NCI-H2107 treated with DMSO at 0.1 percent for 48 hours (cell line): ENCODE measurements around the gene CYP4F22.
"Not testable (repeated sequence)": the region's sequence is repeated elsewhere in the genome, so short reads cannot be mapped to it uniquely, and the experiment has no call there.

Source experiments
- DNase-seq: peaks from one replicate; lab custom pipeline; 2025; ENCODE audit not compliant: unreplicated experiment; lab: John Stamatoyannopoulos, UW

The CYP4F22 gene

GRCh38 chr19:15570420-15570819, 62.1 kb downstream of the CYP4F22 start:
- no peak for DNase-seq

- DNase-seq = no peak
Measured at GRCh38 chr19:15575406-15575805, 67.1 kb downstream of the CYP4F22 start.

GRCh38 chr19:15576526-15577156, 68.3 kb downstream of the CYP4F22 start:
- no peak for DNase-seq

GRCh38 chr19:15577184-15577771, 69.0 kb downstream of the CYP4F22 start:
- DNase-seq = no peak

GRCh38 chr19:15583346-15583745, 75.0 kb downstream of the CYP4F22 start:
- DNase-seq = no peak

- DNase-seq = no peak
Measured at GRCh38 chr19:15584095-15584494, 75.8 kb downstream of the CYP4F22 start.

GRCh38 chr19:15584541-15585115, 76.3 kb downstream of the CYP4F22 start:
- no peak for DNase-seq

GRCh38 chr19:15587663-15588062, 79.3 kb downstream of the CYP4F22 start:
- DNase-seq = no peak

- DNase-seq = no peak
Measured at GRCh38 chr19:15588265-15588664, 79.9 kb downstream of the CYP4F22 start.

- no peak for DNase-seq
Measured at GRCh38 chr19:15589760-15590451, 81.6 kb downstream of the CYP4F22 start.

GRCh38 chr19:15591796-15592195, 83.5 kb downstream of the CYP4F22 start:
- no peak for DNase-seq

- not testable (repeated sequence) for DNase-seq
Measured at GRCh38 chr19:15592506-15592905, 84.2 kb downstream of the CYP4F22 start.

GRCh38 chr19:15593766-15594165, 85.4 kb downstream of the CYP4F22 start:
- DNase-seq = not testable (repeated sequence)

- no peak for DNase-seq
Measured at GRCh38 chr19:15595069-15595468, 86.7 kb downstream of the CYP4F22 start.
